ENCODE data around the gene ASCL2.
A peak's percentile ranks its signal among the peaks of the same experiment; 100 is the strongest.

Gene ASCL2

DNA sequence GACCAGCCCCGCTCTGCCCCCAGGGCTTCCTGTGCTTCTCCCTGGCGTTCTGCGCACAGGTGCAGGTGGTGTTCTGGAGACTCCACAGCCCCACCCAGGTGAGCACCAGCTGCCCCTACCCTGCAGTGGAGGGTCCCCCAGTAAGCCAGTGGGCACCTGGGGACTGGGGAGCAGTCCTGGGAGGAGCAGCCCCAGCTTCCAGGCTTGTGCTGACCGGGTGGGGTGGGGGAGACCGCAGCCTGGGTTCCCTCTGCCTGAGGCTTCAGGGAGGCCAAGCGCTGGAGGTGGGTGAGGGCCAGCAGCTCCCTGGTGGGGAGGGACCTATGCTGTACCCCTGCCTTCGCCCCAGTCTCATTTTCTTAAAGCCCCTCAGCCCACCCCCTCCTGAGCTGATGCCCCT lies 38.3 kb upstream of the ASCL2 start:
- no peak for DNase-seq (ENCODE audit: low read depth in 3 of 3)

DNA sequence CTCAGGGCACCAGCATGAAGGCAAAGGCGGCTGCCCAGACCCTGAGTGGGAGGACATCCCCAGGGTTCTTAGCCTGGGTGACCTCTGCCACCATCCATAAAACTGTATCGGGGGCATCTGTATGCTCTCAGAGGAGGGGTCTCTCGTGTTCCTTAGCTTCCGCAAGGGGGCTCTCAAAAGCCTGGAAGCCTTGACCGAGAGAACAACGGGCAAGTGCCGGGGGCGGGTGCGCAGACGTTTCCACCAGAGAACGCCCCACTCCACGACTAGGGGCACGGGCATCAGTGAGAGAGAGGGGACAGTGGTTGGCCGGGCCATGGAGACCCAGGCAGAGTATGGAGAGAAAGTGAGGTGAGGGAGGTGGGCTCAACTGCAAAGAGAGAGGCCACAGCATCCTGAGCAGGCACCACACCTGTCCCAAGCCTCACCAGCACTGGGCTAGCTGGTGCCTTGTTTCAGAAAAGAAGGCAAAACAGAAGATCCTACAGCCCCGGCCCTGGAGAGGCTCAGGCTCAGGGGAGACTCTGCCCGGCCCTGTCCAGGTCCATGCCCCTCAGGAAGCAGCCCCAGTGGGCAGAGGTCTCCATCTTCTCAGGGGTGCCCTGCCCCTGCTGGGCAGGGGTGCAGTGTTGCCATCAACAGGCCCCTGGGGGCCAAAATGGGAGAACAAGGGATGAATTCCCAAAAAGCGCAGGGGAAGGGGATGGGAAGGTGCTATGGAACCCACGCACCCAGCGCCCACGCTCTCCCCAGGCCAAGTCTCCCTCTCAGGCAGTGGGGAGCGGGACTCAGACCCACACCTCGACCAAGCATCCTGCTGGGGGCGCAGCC lies 37.3 kb upstream of the ASCL2 start:
- no peak for DNase-seq (ENCODE audit: low read depth in 3 of 3)

DNA sequence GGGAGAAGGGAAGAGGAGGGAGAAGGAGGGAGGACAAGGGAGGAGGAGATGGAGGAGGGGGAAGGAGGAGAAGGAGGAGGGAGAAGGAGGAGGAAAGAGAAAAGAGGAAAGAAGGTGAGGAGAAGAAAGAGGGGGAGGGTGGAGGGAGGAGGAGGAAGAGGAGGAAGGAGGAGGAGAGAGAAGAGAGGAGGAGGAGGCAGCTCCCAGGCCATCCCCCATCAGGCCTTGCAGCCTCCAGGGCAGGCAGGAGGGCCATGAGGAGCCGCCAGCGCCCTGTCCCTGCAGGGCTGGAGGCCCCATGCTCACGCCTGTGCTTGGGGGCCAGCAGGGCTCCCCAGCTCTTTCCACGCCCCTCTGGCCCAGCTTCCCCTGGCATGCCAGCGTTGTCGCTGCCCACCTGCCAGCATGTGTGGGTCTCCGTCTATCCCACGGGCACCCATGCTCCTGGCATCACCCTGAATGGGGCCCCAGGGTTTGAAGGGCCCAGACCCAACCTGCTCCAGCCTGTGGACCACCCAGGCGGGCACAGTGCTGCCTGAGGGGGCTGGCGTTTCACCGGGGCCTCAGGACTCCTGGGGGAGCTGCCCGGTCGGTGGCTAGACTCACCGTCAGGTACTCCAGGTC lies 36.6 kb upstream of the ASCL2 start:
- DNase-seq (ENCODE audit: low read depth in 3 of 3) = no peak

DNA sequence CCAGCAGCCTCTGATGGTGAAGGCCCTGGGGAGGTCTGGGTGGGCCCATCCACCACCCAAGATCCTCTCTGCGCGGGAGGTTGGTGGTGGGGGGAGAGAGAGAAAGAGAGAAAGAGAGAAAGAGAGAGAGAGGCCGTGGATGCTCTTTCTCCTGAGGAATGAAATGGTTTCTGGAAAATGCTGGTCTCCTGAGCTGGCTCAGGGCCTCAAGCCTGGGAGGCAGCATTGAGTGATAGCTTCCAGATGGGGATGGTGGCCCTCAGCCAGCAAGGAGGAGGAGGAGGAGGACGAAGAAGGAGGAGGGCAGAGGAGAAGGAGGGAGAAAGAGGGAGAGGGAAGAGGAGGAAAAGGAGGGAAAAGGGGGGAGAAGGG lies 36.0 kb upstream of the ASCL2 start:
- no peak for DNase-seq (ENCODE audit: low read depth in 3 of 3)

DNA sequence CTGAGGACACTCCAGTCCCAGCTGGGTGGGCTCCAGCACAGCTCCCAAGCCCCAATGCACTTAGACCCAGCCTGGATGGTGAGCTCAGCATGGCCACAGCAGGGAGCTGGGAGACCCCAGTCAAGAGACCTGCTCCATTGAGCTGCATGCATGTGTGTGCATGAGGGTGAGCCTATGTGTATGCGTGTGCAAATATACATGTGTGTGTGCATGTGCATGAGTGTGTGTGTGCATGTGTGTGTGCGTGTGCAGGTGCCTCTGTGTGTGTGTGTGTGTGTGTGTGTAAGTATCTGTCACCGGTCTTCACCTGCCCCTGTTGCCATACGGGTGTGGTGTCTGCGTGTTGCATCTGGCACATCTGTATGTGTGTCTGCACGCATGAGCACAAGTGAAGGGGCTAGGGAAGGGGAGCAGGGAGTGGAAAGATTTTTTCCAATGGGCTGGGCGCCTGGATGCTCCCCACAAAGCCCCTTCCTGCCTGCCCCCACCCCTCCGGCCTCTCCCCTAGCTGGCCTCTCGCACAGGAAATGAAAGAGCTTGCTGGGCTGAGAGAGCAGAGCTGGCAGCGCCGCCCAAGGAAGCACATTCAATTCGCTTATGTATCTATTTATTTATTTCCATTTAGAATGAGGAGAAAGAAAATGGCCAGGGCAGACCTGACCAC lies 35.5 kb upstream of the ASCL2 start:
- DNase-seq (ENCODE audit: low read depth in 3 of 3) = no peak

DNA sequence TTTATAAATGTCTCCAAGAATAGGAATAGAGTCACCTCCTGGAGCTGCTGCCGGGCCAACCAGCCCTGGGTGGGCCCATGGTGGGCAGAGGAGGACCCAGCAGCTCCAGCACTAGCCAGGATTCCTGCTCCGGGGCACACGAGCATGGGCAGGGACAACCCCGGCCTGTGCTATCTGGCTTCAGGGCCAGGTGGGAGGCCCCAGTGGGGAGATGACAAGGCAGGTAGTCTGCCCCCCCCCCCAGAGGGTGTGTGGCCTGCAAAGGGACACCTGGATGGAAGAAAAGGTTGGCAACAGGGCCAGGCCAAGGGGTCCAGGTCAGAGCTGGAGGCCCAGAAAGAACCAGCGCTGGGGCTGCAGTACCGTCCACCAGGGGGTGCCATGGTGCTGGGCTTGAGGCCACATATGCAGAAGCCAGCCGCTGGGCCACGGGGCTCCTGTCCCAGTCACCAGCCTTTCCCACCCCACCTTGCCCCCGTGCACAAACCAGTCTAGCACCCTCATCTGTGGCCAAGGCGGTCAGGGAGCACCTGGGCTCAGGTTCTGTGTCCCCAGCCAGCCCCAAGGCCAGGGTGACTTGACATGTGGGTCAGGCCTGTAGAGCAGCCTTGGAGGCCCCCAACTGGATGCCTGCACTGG lies 34.9 kb upstream of the ASCL2 start:
- DNase-seq (ENCODE audit: low read depth in 3 of 3) = peak; percentile 63 to 80 (median 73)

DNA sequence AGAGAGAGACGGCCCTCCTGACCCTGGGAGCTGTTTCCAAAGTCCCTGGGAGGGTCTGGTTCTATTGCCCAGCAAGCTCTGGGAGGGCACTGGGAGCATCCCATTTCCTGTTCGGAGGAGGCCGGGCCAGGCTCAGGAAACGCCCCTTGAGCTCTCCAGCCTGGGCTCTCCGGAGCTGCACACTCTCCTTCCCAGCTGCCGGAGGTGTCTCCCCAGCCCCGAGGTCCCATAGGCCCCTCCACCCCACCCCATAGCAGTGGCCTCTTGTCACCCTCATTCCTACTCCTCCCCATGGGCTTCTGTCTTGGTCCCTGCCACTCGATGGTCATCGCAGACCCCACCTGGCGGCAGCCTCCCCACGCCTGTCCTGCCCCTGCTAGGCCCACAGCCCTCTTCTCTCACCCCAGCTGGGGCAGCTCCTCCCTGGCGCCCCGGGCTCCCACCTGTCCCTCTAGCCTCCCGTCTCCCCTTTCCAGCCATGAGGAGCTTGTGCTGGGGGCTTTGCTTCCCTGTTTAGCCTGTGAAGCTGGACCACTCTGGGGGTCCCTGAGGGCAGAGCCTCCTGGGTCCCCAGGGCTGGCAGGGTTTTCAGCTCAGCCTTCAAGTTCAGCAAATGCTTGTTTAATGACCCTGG lies 34.2 kb upstream of the ASCL2 start:
- DNase-seq (ENCODE audit: low read depth in 3 of 3) = no peak

DNA sequence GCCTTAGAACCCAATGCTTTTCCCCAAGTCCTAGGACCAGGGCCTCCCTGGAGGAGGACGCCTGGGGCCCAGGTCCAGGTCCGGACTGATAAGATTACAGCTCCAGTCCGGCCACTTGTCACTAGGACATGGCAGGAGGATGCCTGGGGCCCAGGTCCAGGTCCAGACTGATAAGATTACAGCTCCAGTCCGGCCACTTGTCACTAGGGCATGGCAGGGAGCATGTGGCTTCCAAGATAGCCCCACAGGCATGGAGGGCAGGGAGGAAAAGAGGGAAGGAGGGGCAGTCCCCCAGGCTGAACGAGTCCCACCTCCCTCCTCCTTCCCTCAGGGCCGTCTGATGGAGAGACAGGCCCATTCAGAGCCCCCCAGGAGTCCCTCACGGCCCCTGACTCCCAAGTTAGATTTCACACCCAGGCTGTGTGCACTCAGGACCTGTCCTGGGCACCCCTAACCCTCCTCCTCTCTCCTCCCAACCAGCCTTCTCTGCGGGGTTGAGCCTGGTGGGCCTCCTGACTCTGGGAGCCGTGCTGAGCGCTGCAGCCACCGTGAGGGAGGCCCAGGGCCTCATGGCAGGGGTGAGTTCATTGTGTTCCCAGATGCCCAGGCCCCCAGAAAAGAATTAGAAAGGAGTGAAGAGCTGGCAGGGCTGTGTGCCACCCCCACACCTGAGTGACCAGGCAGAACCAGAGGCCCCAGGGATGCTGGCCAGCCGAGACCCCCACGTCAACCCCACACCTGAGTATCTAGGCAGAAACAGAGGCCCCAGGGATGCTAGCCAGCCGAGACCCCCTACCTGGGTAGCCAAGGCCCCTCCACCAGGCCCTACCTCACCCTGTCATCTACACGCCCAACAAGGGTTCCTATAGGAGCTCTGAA lies 33.5 kb upstream of the ASCL2 start:
- no peak for DNase-seq (ENCODE audit: low read depth in 3 of 3)

DNA sequence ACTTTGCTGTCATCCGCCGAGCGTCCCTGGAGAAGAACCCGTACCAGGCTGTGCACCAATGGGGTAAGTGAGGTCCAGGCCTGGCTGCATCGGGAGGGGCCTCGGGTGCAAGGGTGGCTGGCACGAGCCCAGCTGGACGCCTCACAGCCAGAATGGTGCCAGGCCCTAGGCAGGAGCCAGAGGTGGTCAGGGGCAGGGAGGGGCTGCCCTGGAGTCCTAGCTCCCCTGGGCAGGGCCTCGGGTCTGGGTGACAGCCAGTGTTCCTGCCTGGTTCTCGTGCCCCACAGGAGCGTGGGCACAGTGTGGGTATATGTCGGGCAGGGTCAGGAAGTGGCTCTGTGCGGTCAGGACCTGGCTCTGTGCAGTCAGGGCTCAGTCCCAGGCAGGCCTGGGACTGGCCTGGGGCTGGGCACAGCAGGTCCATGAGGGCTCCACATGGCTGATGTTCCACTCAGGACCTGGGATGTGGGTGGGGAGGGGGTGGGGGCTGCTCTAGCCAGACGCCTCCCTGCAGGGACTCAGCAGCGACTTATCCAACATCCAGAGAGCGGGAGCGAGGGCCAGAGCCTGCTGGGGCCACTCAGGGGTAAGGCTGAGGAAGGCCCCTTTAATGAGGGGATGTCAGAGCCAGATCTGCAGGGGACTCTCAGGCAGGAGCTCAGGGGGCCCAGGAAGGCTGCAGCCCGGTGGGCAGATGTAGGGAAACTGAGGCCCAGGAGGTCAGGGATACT lies 32.7 kb upstream of the ASCL2 start:
- DNase-seq (ENCODE audit: low read depth in 3 of 3) = no peak

DNA sequence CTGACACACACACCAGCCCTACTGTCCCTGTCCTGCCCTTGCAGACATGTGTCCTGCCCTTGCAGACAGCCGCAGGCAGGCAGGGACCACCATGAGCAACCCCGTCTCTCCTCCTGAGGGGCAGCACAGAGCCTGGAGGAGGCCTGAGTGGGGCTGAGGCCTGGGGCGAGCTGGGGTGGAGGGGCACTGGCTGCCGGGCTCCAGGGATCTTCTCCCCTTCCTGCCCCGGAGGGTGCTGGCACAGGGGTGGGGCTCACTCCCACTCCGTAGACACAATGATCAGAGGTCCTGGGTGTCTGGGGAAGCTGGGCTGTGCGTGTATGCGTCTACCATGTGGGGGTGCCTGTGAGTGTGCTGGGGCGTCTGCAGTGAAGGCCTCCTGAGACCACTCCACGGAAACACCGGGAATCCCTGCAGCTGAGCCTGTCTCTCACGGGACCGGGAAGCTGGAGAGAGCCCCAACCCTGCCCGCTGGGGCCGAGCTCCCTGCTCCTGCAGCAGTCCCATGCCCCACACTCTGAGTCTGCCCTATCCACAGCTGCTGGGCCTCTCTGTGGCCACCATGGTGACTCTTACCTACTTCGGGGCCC lies 32.0 kb upstream of the ASCL2 start:
- DNase-seq (ENCODE audit: low read depth in 3 of 3) = no peak

DNA sequence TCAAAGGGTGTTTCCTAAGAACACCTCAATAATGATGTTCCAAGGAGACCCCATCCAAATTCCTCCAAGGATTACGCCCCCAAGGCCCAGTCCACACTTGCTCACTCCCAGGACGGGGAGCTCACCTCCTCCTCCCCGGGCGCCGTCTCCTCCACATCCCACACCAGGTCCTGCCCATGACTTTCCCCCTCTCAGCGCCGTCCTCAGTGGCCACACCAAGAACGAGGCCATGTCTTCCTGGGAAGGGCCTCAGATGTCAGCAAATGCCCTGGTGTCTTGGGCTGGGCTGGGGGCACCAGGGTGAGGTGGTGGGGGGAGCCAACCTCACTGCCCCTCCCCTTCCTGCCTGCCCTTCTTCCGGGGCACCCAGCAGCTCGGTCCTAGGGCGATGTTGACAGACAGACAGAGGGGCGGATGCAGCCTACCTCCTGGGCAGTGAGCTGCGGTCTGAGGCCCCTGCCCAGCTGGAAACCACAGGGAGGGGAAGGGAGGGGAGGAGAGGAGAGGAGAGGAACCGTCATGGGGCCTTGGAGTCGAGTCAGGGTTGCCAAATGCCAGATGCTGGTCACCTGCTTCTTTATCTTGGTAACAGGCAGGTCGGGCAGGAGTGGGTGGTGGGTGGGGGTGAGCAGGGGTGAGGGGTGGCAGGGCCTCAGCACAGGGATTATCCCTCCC lies 31.4 kb upstream of the ASCL2 start, which contains the start of the genes C11orf21 and TSPAN32:
C11orf21 (minus strand) TSS at position 288 of the 675 bp plus-strand sequence; CDS start at position 178, 110 bp downstream.
TSPAN32 (plus strand) TSS at position 383 of the 675 bp plus-strand sequence; CDS start at position 520, 137 bp downstream.
- no peak for DNase-seq (ENCODE audit: low read depth in 3 of 3)

DNA sequence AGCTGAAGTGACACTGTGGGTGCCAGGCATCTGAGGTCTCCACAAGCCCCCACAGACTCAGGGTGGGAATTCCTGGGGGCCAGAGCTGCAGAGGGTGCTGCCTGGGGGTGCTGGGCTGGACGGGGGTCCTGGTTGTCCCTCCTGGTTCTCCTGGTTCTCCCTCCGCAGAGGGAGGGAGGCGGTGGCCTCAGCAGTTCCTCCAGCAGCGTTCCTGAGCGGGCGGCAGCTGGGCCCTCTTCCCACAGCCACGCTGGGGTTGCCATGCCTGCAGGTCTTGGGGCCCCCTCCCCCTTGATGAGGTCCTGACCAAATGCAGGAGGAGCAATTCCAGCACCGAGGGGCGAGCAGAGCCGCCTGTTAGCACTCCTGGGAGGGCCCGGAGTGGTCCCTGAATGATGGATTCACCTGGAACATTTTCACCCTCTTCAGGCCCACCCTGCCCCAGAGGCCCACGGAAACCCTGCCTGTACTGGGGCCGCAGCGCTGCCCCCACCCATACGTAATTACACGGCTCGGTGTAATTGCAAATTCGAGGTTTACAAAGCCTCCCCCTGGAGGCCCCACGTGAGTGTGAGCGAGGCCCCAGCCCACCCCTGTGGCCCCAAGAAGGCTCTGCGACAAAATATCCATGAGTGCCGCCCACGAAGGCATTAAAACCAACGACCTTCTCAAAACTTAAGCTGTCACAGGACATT lies 30.7 kb upstream of the ASCL2 start:
- DNase-seq (ENCODE audit: low read depth in 3 of 3) = no peak

DNA sequence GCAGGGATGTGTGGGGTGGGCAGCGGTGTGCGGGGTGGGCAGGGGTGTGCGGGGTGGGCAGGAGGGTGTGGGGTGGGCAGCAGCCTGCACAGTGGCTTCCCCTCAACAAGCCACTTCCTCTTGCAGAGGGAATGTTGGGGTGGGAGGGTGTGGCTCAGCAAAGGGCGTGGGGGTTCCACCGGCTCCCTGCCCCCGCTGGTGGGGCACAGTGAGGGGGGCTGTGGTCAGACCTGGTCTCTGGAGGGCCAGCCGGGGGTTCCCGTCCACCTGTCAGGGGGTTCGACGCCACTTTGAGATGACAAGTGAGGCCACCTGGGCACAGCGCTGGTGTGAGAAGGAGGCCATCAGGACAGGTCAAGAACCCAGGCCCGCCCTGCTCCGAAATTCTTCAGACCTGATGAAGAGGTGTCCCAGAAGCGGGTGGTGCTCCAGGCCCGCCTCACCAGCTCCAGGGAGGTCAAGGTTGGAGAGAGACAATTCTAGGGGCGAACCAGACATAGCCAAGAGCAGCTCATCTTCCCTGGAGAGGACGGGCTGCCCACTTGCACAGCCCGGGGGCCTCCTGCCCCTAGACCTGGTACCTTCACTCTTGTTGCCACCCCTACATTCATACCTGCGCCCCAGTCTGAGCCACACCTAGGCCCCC lies 30.0 kb upstream of the ASCL2 start:
- no peak for DNase-seq (ENCODE audit: low read depth in 3 of 3)

DNA sequence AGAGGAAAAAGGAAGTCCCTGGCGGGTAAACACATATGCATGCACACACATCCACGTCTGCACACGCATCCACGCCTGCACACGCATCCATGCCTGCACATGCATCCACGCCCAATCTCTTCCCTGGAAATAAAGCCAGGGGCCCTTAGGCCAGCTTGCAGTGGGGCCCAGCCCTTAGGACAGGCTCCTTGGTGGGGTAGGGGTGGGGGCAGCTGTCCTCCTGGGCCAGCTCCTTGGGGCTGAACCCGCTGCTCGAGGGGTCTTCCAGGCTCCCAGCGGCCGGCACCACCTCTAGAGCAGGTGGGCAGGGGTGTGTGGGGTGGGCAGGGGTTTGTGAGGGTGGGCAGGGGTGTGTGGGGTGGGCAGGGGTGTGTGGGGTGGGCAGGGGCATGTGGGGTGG lies 29.4 kb upstream of the ASCL2 start:
- no peak for DNase-seq (ENCODE audit: low read depth in 3 of 3)

DNA sequence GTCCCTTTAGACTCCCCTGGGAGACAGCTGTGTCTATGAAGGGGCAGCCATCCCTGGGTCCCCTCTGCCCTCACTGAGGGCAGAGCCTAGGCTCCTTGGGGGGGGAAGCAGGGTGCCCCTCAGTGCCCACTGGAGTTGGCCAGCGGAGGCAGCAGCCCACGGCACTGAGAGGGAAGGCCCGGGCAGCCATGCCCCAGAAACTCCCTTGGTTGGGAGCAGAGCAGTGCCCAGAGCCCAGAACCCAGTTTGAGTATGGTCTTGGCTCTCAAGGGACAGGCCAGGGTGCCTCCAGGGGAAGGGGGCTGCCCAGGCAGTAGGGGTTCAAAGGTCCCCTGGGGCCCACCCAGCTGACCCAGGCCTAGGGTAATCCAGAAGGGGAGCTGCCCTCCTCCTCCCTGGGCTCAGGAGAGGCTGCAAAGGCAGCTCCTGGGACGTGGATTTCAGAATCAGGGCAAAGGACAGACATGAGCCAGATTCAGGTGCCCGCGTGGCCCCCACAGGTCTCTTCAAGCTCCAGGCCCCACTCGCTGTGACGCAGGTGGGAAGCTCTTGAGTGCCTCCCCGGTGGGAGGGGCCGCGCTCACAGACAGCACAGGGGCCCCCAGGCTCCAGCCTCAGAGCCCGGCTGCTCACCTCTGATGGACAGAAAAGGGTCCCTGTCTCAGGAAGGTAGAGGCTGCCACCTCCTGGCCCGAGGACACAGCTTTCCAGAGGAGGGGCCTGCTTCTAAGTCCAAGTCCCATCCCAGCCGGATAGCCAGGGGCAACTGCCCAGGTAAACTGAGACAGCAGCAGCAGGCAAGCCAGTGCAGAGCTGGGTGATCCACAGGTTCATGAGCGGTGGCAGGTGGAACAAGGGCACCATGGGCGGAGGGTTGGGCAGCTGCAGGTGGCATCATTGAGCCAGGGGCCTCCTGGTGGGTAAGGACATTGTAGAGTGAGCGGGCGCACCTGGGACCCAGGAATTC lies 28.7 kb upstream of the ASCL2 start:
- DNase-seq (ENCODE audit: low read depth in 3 of 3) = no peak

DNA sequence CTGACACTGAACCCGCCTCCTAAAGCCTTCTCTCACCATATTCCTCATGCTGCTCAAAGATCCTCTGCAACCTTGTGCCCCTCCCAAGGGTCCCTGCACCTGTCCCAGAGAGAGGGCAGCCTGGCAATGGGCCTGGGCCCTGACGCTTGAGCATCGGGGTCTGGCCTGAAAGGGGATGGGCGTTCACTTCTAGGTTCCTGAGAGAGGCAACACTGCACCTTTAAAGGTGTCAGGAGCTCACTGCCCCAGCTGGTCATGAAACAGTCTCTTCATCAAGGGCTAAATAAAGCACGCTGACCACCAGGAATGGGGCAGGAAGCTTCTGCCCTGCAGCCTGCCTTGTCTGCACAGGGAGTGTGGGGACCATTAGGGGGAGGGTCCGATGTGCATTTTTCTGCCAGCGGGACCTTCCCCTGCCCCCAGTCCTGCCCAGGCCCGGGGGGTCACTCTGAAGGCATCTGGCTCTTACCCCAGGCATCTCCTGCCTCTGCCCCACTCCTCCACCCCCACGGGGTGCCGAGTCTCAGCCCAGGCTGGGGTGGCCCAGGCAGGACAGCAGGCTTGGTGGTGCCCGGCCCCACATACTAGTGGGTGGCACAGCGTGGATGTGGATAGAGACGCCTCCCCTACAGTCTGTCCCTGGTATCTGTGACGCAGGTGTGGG lies 27.9 kb upstream of the ASCL2 start:
- no peak for DNase-seq (ENCODE audit: low read depth in 3 of 3)

Measured in stimulated activated CD4-positive, alpha-beta T cell treated with anti-CD3 and anti-CD28 coated beads, TNF-alpha, amount 100 ng/mL, for 4 hours (primary cell).